GF-D8 (cell line): ENCODE measurements around the gene CMTM6.
A peak's percentile ranks its signal among the peaks of the same experiment; 100 is the strongest.
"Not testable (repeated sequence)": the region's sequence is repeated elsewhere in the genome, so short reads cannot be mapped to it uniquely, and the experiment has no call there.

Experiments used
- DNase-seq: peaks from one replicate; lab custom pipeline; 2025; lab: John Stamatoyannopoulos, UW

The CMTM6 gene

DNA sequence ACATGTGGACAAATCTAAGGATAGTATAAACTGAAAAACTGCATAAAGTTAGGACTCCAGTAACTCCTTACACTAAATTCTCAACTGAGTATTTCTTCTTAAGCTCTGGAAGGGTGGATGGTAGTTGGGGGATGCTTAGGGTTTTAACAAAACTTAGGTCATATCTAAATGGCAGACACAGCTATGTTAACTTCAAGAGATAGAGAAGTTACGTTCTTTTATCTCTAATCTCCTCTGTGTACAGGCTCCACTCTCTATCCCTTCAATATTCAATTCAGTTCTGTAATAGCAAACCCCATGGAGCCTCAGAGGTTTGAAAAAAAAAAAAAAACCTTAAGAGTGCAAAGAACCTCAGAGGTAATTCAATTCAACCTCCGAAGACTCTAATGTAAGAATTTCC lies 3.1 kb downstream of the CMTM6 start:
- no peak for DNase-seq

DNA sequence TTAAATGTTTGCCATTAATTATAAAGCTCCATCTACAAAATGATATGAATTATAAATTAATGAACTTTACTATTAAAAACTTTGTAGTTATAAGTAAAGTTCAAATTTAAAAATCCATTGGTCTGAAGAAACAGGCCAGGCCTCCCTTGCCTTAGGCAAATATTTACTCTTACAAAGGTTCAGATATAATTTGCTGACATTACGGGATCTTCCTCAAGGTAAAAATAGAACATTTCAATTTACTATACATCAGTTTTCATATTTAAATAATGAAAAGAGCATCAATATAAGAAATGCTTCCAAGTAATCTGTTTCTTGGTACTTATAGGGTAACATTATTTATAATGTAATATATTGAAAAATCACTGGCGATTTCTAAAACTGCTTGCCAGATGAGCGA lies 3.7 kb downstream of the CMTM6 start:
- no peak for DNase-seq

DNA sequence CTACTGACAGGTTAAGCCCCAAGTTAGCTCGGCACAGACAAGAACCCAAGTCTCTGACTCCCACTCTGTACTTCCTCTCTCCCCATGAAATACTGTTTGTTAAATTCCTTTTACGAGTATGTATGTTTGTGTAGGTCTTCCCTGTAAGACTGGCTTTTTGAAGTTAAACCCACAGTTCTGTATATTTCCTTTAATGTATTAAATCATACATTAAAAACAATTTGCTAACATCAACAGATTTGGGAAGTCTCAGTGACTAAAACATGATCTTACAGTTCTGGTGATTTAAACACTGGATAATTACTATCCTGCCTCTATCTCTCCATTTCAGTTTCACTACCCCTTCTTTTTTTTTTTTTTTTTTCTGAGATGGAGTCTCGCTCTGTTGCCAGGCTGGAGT lies 4.4 kb downstream of the CMTM6 start:
- DNase-seq: no peak

DNA sequence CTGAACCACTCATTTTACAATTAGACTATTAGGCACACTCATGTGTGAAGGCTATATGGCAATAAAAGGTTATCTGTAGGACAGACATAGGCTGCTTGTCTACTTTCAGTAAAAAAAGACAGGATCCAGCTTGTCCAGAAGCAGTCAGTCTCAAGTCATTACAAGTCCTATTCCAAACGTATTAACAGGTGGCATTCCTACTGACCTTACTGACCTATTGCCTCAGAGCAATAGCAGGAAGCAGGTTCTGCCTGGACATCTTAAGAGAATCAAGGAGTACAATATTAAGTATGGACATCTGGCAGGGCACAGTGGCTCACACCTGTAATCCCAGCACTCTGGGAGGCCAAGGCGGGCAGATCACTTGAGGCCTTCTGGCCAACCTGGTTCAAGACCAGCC lies 7.0 kb downstream of the CMTM6 start:
- no peak for DNase-seq

DNA sequence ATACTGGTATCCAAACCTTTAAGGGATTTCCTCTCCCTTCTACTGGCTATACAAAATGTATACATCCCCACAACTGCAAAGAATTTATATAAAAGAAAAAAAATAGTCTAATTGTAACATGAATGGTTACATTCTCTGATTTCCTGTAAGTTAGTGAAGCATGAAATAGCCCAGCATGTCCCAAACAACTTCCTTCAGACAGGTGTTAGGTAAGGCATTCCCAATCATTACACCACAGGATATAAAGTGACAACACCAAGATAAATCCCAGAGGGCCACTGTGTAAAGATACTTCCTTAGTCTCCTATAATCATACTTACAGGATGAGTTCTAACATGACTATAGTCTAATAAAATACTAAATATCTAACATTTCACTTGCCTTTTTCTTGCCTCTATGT lies 7.6 kb downstream of the CMTM6 start:
- no peak for DNase-seq

DNA sequence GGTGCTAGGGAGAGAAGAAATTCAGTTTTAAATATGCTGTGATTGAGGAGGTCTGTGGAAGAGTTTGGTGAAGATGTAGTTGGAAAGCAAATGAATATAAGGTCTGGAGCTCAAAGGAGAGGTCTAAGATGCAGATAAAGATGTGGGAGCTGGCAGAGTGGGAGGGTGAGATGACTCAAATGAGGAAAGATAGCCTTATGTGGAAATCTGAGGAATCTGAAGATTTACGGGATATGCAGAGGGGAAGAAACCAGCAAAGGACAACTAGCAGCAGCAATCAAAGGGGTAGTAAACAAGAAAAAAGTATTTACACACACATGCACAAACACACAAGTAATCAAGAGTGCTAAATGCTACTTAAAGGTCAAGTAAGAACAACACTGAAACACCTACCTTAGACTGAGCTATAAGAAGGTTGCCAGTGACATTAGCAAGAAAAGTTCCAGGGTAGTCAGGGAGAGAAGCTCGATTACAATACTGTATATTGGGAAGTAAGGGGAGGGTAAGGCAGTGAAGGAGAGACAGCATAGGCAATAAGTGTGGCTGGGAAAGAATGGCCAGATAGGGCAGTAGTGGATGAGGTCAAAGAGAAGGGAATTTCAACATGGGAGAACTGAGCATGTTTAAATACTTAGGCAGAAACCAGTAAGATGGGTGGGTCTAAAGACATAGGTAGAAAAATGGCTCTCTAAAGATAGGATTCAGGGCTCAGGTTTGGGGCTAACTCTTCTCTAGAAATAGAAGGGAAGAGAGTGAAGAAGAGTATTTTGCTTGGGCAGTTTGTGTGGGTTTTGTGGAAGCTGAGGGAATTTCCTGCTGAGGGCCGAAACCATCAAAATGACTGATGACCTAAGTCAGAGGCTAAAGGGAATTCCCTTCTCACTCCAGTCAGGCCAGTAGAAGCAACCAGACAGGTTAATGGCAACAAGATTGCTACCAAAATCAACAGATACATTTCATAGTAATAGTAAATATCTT lies 8.9 kb downstream of the CMTM6 start:
- no peak for DNase-seq

DNA sequence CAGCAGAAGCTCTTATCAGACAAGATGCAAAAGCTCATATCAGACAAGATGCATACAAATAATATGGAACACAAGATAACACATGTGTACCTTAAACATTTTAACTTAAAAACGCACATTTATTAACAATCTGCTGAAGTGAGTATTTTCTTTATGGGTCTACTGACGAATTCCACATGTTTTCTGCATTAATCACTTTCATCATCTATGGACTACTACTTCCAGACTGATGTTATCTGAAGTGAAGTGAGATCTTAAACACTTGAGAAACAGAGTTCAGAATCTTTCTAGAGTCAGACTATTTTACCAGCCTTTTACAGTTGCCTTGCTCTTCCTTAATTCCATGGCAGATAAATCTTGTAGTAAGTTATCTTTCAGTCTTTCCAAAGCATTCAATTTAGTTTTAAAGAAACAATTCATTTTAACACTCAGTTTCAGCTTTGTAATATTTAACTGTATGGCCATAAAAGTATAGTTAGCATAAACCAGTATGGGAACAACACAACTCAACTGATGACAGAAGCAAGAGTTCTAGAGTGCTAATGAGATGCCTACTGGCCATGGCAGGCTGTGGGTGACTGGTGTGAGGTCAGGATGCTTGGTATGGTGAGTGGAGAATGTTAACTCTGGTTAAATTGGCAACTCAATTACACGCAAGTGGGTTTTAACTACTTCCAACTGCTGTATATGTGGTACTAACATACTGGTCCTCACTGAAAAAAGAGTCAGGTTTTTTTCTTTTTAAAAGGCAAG lies 9.8 kb downstream of the CMTM6 start:
- DNase-seq: no peak

DNA sequence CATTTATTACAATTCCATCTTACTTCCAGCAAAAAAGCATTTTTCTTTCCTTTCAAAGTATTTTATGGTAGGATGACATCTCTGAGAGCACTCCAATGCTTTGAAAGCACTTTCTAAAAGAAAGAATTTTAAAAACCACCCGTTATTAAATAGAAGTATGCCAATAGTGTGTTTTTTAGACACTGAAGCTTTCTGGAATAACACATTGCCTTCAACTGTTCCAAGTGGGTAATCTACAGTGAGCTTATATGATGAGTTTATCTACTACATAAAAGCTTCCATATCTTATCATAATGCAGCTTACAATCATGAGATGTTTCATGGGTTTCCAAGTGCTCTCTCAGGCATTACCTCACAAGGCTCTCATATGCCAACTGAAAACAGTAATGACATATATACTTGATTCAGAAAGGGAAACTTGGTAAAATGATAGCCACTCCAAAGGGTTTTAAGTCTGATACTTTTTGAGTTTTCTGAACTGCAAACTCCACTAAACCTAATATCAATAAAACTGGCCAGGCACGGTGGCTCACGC lies 14.1 kb downstream of the CMTM6 start:
- no peak for DNase-seq

DNA sequence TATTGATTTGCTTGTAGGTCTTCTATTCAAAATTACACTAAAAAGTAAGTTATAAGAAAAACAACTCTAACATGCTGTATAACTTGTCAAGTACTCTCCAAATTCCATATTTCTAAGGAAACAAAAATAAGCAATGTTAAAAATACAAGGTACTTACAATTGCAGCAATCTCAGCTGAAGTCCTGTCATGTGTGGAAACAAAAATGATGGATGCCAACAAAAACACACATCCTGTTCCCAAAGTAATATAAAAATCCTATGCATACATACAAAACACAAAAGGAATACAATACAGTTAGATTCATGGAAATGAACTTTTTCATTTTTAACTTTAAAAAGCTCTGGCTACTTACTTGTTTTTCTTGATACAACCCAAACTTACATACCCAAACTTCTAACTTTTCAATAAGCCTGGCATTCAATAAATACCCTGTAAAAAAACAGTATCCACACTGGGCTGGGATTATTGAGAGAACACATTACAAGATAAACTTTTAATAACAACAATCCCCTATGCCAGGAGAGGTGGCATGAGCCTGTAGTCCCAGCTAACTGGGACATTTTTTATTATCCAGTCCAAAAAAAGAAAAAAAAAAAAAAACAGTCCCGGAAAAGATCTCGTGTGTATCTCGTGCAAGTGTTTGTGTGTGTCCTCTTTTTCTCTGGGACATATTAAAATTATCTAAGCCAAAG lies 14.7 kb downstream of the CMTM6 start:
- no peak for DNase-seq

DNA sequence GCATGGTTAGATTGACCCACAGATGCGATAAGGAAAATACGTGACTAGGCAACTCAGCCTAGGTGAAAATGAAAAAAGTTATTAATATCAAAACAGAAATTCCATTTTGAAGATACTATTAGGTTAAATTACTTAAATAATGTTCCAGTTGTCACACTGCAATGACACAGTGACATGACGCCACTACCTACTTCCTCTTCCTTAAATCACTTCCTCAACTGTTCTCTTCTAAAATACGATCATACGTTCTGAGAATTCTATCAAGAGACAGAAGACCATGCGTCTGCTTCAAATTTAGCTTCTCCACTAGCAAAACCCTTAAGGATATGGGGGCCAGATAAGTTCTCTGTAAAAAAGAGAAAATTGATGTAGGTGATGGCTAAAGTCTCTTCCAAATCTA lies 18.2 kb downstream of the CMTM6 start:
- DNase-seq: peak; percentile 73

DNA sequence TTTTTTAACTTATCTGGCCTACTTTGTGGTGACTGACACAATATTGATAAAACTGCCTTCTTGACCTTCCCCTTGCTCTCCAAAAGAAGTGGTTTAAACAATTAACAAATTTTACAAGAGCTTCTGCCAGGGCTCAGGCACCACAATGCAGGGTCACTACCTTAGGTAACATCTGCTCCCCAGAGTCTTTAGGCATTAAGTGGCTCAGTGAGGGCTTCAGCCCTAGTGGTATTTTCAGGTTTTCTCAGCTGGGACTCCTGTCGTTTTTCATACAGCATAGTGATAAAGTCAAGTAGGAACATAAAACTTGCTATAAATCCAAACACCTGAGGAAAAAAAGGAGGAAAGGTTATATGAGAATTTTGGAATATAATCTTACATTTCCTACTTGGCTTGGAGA lies 18.9 kb downstream of the CMTM6 start:
- DNase-seq: no peak

DNA sequence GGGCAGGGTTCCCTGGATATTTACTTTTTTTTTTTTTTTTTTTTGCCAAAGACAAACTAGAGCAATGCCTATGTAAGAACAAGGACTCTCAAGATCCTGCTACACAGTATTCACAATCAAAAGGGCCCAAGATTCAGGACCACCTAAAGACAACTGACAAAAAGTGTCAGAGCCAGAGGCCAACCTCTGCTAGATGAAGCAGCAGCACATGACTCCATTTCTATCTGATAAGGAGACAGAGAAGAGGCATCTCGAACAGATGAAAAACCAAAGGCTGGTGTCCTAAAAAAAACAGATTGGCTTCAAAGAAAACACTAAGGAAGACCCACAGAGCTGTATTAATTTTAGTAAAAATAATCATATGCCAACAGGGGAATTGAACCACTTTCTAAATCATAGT lies 20.0 kb downstream of the CMTM6 start:
- DNase-seq: no peak

DNA sequence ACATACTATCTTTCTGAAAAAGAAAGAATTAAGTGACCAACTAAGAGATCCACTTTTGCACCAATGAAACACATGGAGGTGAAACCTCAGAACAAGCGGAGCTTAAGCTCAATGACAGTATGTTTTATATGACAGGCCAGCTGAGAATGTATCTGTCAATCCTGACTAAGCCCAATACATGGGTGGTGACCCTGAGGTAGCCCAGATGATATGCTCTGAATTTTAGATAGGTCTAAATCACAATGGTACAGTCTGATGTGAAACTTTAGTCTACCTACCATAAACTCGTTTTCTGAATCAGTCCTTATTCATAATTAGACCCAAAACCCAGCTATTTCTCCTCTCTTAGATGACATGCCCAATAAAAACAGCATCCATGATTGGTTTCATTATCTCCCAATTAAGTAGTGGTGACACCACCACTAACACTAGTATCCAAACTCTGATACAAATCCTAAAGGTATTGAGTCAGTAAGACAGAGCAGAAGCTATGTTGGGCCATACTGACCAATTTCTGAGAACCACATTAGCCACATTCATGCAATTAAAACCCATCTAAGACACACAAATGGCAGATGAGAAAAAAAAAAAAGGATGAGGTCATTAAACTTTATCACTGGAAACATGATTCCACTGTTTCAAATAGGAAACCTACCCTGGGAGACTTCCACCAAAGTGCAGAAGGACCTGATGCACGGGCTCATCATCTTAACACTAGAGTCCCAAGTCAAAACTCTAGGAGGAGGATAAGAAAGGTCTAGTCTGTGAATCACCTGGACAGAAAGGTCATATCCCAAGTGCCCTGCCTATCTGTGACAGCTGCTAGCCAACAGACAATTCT lies 20.6 kb downstream of the CMTM6 start:
- DNase-seq: no peak

DNA sequence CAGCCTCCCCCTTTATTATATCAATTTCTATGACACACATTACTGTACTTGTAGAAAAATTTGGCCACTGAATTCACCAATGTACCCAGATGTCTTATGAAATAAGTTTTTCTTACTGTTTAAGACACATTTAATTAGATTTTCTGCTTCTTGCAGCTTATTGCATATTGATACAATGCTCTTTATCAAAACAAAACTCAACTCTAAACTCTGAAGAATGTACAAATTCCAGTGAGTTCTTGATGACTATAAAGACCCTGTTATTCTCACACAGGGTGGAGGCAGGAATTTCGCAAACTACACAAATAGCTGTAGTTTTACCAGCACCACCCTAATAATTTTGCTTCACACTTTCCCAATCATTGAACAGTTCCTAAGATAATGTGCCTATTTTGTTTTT lies 22.0 kb downstream of the CMTM6 start:
- DNase-seq: no peak

DNA sequence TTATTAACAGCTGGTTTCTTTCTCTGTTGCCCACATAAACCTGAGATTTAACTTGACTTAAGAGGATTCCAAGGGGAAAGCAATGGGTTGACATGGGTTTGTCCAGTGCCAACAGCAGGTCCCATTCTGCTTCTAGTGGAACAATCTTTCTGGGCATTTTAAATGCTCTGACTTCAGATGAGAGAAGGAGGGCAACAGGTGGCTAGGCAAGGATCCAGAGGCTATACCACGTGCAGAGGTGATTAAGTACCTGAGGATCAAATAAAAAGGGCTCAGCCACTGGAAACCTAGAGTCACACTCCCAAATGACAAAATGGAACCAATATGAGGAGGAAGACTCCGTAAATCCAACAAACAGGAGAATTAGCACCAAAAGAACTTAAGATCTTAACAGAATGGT lies 28.5 kb downstream of the CMTM6 start:
- DNase-seq: no peak

DNA sequence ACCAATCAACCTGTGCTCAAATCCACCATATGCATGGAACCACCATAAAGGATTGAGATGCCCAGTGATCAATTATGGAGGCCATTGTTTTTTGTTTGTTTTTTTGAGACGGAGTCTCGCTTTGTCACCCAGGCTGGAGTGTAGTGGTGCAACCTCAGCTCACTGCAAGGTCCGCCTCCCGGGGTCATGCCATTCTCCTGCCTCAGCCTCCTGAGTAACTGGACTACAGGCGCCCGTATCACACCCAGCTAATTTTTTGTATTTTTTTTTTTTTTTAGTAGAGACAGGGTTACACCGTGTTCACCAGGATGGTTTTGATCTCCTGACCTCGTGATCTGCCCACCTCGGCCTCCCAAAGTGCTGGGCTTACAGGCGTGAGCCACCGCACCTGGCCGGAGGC lies 30.5 kb downstream of the CMTM6 start:
- not testable (repeated sequence) for DNase-seq

DNA sequence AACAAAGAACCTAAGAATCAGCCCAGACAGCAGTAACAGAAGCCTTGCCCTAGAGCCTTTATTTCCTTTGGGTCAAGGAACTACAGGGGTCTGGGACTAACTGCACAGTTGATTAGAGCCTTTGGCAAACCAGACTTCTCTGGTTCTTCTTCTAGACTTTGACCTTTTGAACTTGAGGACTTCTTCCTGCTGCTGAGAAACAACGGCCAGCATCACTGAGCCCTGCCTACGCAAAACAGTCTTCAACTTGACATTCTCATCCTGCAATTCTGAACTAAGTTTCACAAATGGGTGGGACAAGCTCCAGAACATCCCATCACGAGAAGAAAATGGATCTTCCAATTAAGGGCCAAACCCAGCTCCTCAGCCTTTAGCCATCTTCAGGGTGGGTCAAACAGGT lies 31.4 kb downstream of the CMTM6 start:
- DNase-seq: no peak

DNA sequence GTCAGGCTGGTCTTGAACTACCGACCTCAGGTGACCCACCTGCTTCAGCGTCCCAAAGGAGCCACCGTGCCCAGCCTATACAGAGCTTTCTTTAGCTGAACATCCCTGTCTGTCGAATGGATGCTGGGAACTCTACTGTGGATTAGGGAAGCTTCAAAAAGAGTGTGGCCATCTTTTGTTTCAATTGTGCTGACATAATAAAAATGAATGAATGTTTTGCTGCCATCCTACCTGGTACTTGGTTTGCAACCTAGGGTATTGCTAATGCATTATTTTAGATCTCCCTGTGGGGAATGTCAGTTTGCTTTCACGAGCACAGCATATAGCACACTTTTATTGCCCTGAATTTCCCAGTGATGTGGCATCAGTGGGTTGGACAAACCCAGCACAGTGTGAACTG lies 32.3 kb downstream of the CMTM6 start:
- no peak for DNase-seq

DNA sequence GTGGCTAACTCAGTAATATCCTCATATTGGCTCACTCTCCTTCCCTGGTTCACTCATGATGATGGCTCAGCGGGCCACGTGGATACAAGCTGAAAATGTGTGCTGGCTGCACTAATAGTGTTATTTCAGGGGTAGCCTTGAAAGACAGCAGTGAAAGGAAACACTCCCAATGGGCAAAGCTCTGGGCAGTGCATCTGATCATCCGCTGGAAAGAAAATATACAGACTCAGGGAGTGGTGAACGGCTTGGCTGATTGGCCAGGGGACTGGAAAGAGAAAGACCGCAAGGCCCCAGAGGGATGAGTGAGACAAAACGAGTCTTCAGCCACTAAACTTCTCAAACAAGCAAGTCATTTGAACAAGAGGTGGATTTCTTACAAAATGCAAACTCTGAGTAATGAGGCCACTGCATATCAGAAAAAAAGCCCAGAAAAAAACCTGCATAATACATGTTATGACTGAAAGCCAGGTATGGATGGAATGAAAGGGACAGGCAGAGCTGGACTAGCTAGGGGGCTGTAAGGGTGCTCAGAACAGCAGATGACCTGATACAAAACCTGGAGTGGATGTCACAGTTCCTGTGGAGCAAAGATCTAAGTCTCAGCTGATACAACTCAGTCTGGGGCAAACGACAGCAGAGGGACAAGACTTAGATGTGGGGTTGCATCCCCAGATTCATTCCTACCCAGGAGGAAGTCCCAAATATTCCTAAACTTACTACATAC lies 33.3 kb downstream of the CMTM6 start:
- DNase-seq: no peak

DNA sequence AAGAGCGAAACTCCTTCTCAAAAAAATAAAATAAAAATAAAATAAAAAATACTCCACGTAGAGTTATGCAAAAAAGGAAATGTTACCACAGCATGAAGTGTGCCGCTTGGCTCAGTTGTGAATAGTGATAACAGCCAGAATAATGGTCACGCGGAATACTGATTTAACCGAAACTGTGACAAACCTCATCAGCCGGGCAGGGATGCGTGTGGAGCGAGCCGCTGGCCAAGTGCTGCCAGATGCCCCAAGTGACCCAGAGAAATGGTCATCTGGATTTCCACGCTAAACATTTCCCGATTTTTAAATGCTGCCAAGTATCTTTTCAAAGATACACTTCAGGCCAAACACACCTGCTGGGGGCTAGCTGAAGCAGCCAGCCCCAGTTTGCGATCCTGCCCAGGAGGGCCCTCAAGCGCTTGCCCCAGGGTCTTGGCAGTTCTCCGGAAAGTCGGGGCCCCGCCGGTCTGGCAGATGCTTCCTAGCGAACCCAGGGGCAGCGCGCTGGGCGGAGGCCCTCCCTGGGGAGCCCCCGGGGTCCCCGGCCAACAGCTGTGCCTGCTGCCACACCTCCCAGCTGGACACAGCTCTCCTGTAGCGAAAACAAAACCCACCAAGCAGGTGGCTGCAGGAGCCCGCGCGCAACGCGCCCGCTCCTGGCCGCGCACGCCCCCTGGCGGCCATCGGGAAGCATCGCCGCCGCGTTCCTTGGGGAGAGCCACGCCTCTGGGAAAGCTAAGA lies 35.1 kb downstream of the CMTM6 start:
- no peak for DNase-seq
